CD4-positive, alpha-beta memory T cell (primary cell): Measurements from ENCODE around the gene OGFOD2. TPM values are rescaled to one million over a fixed set of nuclear protein-coding genes. Genes with fewer than 3 reads are reported as not detected.
A peak's percentile ranks its signal among the peaks of the same experiment; 100 is the strongest.

Experiments used
- CTCF ChIA-PET: fragments of 350-600 bp; sonication (Branson Sonifier 250); formaldehyde crosslinking; loops from one replicate; lab custom pipeline; 2021; ENCODE audit warnings: inconsistent platforms; ENCODE audit not compliant: partially characterized antibody; lab: Charles Lee
- POLR2A ChIA-PET: fragments of 350-600 bp; sonication (Branson Sonifier 250); formaldehyde crosslinking; loops from one replicate; lab custom pipeline; 2021; ENCODE audit not compliant: partially characterized antibody; lab: Charles Lee
- DNase-seq, 5 donors: peaks; one replicate each; pipeline versions ENCODE4 v3.0.0 to v3.0.0-alpha.2; 2020 to 2022; ENCODE audit warnings: mixed read lengths in 1 of 5
- H3K27ac ChIP-seq: one replicate; pipeline ENCODE4 v1.7.0; 2013; ENCODE audit warnings: low read depth, low read length
- H3K27me3 ChIP-seq: 2 replicates; pipeline ENCODE4 v1.7.0; 2013; ENCODE audit warnings: mild to moderate bottlenecking, low read length, moderate library complexity; ENCODE audit not compliant: insufficient read depth
- H3K36me3 ChIP-seq: 2 replicates; pipeline ENCODE4 v1.7.0; 2013; ENCODE audit warnings: mild to moderate bottlenecking, low read length, moderate library complexity; ENCODE audit not compliant: insufficient read depth
- H3K4me1 ChIP-seq: 2 replicates; pipeline ENCODE4 v1.7.0; 2013; ENCODE audit warnings: mild to moderate bottlenecking, low read length, moderate library complexity; ENCODE audit not compliant: insufficient read depth
- H3K4me3 ChIP-seq, 2 donors: one replicate each; pipeline ENCODE4 v1.7.0; 2013; ENCODE audit warnings: low read length in 2 of 2, mild to moderate bottlenecking in 1 of 2
- H3K9me3 ChIP-seq, 2 donors: one replicate each; pipeline ENCODE4 v1.7.0; 2013; ENCODE audit warnings: low read length in 2 of 2, control low read depth in 1 of 2; ENCODE audit not compliant: control insufficient read depth in 1 of 2
- H3K27ac Mint-ChIP-seq, 7 donors: one replicate each; pipeline ENCODE4 v1.8.0; 2020 to 2021; ENCODE audit warnings: mixed read lengths in 7 of 7, mild to moderate bottlenecking in 6 of 7, inconsistent platforms in 3 of 7, moderate library complexity in 3 of 7
- H3K27me3 Mint-ChIP-seq, 2 donors: one replicate each; pipeline ENCODE4 v1.8.0; 2020 to 2021; ENCODE audit warnings: mixed read lengths in 2 of 2
- H3K36me3 Mint-ChIP-seq, 2 donors: one replicate each; pipeline ENCODE4 v1.8.0; 2020 to 2021; ENCODE audit warnings: mixed read lengths in 2 of 2, inconsistent platforms in 1 of 2, mild to moderate bottlenecking in 1 of 2
- H3K4me1 Mint-ChIP-seq, 4 donors: one replicate each; pipeline ENCODE4 v1.8.0; 2020 to 2021; ENCODE audit warnings: mixed read lengths in 4 of 4, mild to moderate bottlenecking in 1 of 4
- H3K4me3 Mint-ChIP-seq, 8 donors: one replicate each; pipeline ENCODE4 v1.8.0; 2020 to 2021; ENCODE audit warnings: mixed read lengths in 8 of 8, mild to moderate bottlenecking in 7 of 8, moderate library complexity in 6 of 8, inconsistent platforms in 3 of 8
- H3K9me3 Mint-ChIP-seq, 8 donors: one replicate each; pipeline ENCODE4 v1.8.0; 2020 to 2021; ENCODE audit warnings: mixed read lengths in 8 of 8, mild to moderate bottlenecking in 5 of 8, inconsistent platforms in 3 of 8, moderate library complexity in 1 of 8
- intact Hi-C: fragments of 100-400 bp; cut with micrococcal nuclease; formaldehyde crosslinking; loops from one replicate; pipeline ENCODE4 v1.15.1; 2023
- polyA plus RNA-seq, 2 donors: library from polyadenylated mRNA; unstranded; fragments of 300-500 nt; fragmentation: Illumina TruSeq; gene quantifications; one replicate each; pipeline ENCODE4 v1.2.3, GENCODE V29; 2021
- total RNA-seq, 2 experiments: library from RNA; stranded (reverse); gene quantifications; one replicate each; pipeline ENCODE4 v1.2.3, GENCODE V29; 2021

Gene OGFOD2
- total and polyA plus RNA-seq, 4 experiments from 2014 or later = 13.9 to 46.6 (median 27.1) TPM

DNA sequence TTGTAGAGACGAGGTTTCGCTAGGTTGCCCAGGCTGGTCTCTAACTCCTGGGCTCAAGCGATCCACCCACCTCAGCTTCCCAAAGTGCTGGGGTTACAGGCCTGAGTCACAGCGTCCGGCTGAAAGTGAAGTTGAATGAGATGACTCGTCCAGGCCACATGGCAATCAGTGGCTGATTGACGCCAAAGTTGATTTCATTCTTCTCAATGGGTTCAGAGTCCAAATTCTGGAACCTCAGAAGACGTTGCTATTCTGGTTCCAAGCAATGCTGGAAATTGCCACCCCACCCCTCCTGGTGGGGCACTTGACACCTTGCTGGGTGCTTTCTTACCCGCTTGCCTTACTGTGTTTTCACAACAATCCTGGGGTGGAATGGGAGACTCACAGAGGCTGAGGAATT lies 23.6 kb upstream of the OGFOD2 start:
- H3K27me3 Mint-ChIP-seq = no peaks in the 10 kb centered on the region
- no peaks in the 10 kb centered on the region for H3K36me3 Mint-ChIP-seq
- peaks cover 11% of the 10 kb centered on the region for H3K4me1 ChIP-seq
- no peaks in the 10 kb centered on the region for H3K9me3 Mint-ChIP-seq
- peaks cover 5 to 14% (median 9%) of the 10 kb centered on the region in 4 donors for H3K4me1 Mint-ChIP-seq
- H3K36me3 ChIP-seq = no peaks in the 10 kb centered on the region
- no peak overlapping the region for H3K4me3 ChIP-seq
- ChIA-PET CTCF (interaction anchor here (0.7 to 17.2 kb wide), 6 partner anchors 54 to 294 kb away, joined by 3 to 268 read pairs (median 17); partner anchors contain the start of gene VPS37B), POLR2A (interaction anchor here (0.6 to 0.9 kb wide), 2 partner anchors 63 to 90 kb away, joined by 3 read pairs; no protein-coding TSS in a partner anchor)
- H3K27ac Mint-ChIP-seq = no peak overlapping the region
- H3K4me3 Mint-ChIP-seq = no peak overlapping the region
- no peaks in the 10 kb centered on the region for H3K27me3 ChIP-seq
- H3K9me3 ChIP-seq = no peaks in the 10 kb centered on the region
- no peak overlapping the region for H3K27ac ChIP-seq
- no peak for DNase-seq
- intact Hi-C loops = loop anchor here (5.0 kb wide), 1 partner anchor 54 kb away; the partner anchor contains the start of gene VPS37B

DNA sequence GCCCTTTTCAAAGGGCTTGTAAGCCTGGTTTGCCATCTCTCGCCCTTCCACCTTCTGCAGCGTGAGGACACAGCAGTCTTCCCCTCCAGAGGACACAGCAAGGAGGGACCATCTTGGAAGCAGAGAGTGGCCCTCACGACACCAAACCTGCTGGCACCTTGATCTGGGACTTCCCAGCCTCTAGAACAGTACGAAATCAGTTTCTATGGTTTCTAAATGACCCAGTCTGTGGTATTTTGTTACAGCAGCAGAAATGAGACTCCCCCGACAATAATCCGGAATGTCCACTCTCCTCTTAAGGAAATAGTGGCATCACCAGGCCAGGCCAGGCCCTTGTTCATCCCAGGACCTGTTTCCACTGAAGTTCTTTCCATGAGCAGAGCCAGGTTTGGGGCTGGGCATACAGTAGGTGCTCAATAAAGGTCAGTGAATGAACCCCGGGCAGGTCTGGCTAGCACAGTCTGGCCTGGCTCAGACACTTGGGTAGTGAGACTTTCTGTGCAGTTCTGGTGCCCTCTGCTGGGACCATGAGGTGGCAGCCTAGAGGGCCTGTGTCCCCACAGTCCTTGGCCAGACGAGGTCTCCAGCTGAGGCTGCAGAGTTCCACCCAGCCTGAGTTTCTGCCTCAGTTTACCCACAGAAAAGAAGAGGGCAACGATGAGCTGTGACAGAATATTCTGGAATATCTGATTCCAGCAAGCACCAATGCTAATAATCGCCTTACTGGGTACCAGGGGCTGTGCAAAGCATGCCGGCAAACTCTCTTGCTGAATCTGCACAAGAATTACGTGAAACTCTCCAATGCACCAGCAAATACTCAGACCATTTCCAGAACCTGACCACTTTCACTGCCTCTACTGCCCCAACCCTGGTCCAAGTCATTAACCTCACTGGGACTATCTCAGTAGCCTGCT lies 22.8 kb upstream of the OGFOD2 start:
- H3K9me3 ChIP-seq = no peaks in the 10 kb centered on the region
- Mint-ChIP-seq H3K27me3 (no peaks in the 10 kb centered on the region), H3K4me3 (no peak overlapping the region), H3K27ac (peak overlapping the region in 4 of 7 donors; percentile 7 to 37 (median 16)), H3K9me3 (no peaks in the 10 kb centered on the region), H3K36me3 (peaks cover 0 to 1% of the 10 kb centered on the region in 2 donors), H3K4me1 (peaks cover 1 to 6% (median 3%) of the 10 kb centered on the region in 4 donors)
- no peak overlapping the region for H3K4me3 ChIP-seq
- CTCF ChIA-PET = interaction anchor here (0.7 to 17.2 kb wide), 18 partner anchors 11 to 286 kb away, joined by 3 to 268 read pairs (median 6); partner anchors contain the start of genes ABCB9, OGFOD2 and VPS37B
- no peaks in the 10 kb centered on the region for H3K27me3 ChIP-seq
- intact Hi-C loops = loop anchor here (1.0 to 5.0 kb wide), 4 partner anchors 55 to 286 kb away; partner anchors contain the start of gene VPS37B
- POLR2A ChIA-PET = interaction anchor here (0.6 to 1.0 kb wide), 3 partner anchors 92 to 297 kb away, joined by 3 read pairs; partner anchors contain the start of genes MPHOSPH9 and MTRFR
- DNase-seq = peak; percentile 62 to 69 (median 65)
- H3K27ac ChIP-seq = no peak overlapping the region
- peaks cover 6% of the 10 kb centered on the region for H3K4me1 ChIP-seq
- H3K36me3 ChIP-seq = no peaks in the 10 kb centered on the region

DNA sequence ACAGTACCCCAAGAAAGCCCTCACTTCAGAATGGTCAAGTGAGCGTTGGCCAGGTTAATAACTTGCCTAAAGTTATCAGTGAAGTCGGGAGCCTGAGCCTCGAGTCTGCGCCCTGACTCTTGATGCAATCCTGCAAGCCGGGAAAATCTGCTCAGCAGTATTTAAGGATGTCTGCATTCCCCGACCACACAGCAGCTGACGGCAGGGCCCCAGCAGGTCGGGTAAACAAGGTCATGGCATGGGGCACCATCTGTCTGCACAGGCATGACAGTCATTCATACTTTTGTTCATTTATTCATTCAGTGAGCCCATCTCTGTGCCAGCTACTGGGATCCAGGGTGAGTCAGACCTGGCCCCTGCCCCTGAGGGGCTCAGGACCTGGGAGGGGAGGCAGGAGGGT lies 19.9 kb upstream of the OGFOD2 start:
- H3K27ac ChIP-seq = no peak overlapping the region
- intact Hi-C loops = no loop called here
- ChIA-PET CTCF (interaction anchor here (0.7 to 17.2 kb wide), 8 partner anchors 9 to 283 kb away, joined by 3 to 268 read pairs (median 6); partner anchors contain the start of gene VPS37B), POLR2A (interaction anchor here (1.3 kb wide), 1 partner anchor 20 kb away, joined by 3 read pairs; the partner anchor contains the start of gene OGFOD2)
- peaks cover 0 to 3% of the 10 kb centered on the region in 2 donors for H3K36me3 Mint-ChIP-seq
- no peaks in the 10 kb centered on the region for H3K27me3 ChIP-seq
- H3K4me3 ChIP-seq = no peak overlapping the region
- no peak overlapping the region for H3K4me3 Mint-ChIP-seq
- DNase-seq = no peak
- no peaks in the 10 kb centered on the region for H3K36me3 ChIP-seq
- no peaks in the 10 kb centered on the region for H3K9me3 Mint-ChIP-seq
- peaks cover 0 to 4% (median 2%) of the 10 kb centered on the region in 4 donors for H3K4me1 Mint-ChIP-seq
- no peaks in the 10 kb centered on the region for H3K4me1 ChIP-seq
- H3K9me3 ChIP-seq = no peaks in the 10 kb centered on the region
- H3K27ac Mint-ChIP-seq = no peak overlapping the region
- H3K27me3 Mint-ChIP-seq = no peaks in the 10 kb centered on the region

DNA sequence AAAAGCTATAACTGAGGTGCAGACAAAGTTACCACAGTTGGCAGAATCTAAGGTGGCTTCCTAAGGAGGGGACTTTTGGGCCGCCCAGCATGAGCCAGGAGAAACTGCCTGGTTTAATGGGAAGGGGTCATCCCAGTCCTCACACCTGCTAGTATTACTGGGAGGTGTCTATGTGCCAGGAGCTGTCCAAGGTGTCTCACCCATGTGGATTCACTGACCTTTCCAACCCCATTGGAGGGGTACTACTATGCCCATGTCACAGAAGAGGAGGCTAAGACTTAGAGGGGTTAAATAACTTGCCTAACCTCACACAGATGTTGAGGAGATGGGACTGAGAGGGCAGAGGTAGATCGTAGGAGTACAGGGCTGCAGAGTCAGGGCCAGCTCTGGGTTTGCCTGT lies 19.0 kb upstream of the OGFOD2 start:
- H3K36me3 Mint-ChIP-seq = peaks cover 0 to 3% of the 10 kb centered on the region in 2 donors
- H3K27me3 Mint-ChIP-seq = no peaks in the 10 kb centered on the region
- H3K4me3 Mint-ChIP-seq = no peak overlapping the region
- Histone ChIP-seq H3K9me3 (no peaks in the 10 kb centered on the region), H3K4me3 (no peak overlapping the region), H3K27me3 (no peaks in the 10 kb centered on the region), H3K4me1 (no peaks in the 10 kb centered on the region), H3K27ac (no peak overlapping the region), H3K36me3 (no peaks in the 10 kb centered on the region)
- no peaks in the 10 kb centered on the region for H3K9me3 Mint-ChIP-seq
- ChIA-PET CTCF (interaction anchor here (1.1 to 17.2 kb wide), 6 partner anchors 10 to 162 kb away, joined by 3 to 268 read pairs (median 6); no protein-coding TSS in a partner anchor), POLR2A (interaction anchor here (1.5 kb wide), 2 partner anchors 84 to 120 kb away, joined by 3 to 4 read pairs; no protein-coding TSS in a partner anchor)
- peaks cover 0 to 4% (median 2%) of the 10 kb centered on the region in 4 donors for H3K4me1 Mint-ChIP-seq
- no peak overlapping the region for H3K27ac Mint-ChIP-seq
- DNase-seq = no peak
- intact Hi-C loops = no loop called here

DNA sequence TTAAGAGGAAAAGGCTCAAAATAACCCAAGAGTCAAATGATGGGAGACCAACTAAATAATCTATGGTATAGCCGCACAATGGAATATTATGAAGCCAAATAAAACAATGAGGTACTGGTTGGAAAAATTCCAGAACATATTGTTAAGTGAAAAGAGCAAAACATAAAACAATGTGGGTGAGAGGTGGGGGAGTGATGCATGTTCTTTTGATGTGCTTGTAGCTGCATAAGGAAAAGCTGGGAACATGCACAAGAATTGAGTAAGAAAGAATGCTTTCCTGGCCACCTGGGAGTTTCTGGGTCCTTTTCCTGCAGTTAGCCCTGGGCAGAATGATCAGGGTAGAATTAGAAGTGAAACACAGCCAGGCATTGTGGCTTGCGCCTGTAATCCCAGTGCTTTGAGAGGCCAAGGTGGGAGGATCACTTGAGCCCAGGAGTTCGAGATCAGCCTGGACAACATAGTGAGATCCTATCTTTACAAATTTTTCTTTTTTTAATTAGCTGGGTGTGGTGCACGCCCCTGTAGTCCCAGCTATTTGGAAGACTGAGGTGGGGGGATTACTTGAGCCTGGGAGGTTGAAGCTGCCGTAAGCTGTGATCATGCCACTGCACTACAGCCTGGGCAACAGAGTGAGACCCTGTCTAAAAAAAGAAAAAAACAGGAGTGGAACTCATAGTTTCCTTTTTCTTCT lies 16.7 kb upstream of the OGFOD2 start:
- no peaks in the 10 kb centered on the region for H3K9me3 Mint-ChIP-seq
- no peaks in the 10 kb centered on the region for H3K36me3 ChIP-seq
- H3K4me1 ChIP-seq = no peaks in the 10 kb centered on the region
- H3K4me3 ChIP-seq = no peak overlapping the region
- H3K27me3 Mint-ChIP-seq = no peaks in the 10 kb centered on the region
- H3K27me3 ChIP-seq = no peaks in the 10 kb centered on the region
- POLR2A ChIA-PET = no interaction called here
- intact Hi-C loops = no loop called here
- no peak overlapping the region for H3K27ac ChIP-seq
- peaks cover 0 to 3% of the 10 kb centered on the region in 2 donors for H3K36me3 Mint-ChIP-seq
- no peak overlapping the region for H3K27ac Mint-ChIP-seq
- CTCF ChIA-PET = no interaction called here
- no peaks in the 10 kb centered on the region for H3K9me3 ChIP-seq
- DNase-seq = no peak
- H3K4me1 Mint-ChIP-seq = no peaks in the 10 kb centered on the region
- no peak overlapping the region for H3K4me3 Mint-ChIP-seq

DNA sequence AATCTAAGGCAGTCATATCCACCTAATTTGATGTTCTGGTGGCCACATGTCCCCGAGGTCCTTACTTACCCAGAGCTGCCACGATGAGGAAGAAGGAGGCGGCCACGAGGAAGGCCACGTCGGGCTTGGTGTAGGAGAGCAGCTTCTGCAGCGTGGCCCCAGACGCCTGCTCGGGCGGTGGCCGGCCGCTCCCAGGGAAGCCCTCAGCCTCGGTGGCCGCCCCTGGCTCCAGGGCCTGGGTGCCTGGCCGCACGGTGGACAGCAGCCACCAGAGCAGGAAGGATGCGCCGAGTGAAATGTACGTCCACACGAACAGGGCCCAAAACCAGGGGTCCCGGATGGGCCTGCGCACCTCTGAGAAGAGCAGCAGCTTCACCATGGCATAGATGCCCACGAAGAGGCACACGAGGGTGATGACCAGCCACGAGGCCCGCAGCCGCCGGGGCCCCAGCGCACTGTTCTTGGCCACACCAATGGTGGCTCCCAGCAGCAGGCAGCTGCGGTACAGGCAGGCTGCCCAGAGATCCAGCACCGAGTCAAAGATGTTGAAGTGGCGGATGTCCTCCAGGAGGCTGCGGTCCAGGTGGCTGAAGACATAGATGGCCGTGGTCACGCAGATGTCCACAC lies 15.4 kb upstream of the OGFOD2 start:
- CTCF ChIA-PET = no interaction called here
- intact Hi-C loops = no loop called here
- POLR2A ChIA-PET = no interaction called here

More for the DNA sequence above, 15.4 kb upstream of the OGFOD2 start:
- no peaks in the 10 kb centered on the region for H3K36me3 ChIP-seq
- no peaks in the 10 kb centered on the region for H3K4me1 ChIP-seq
- no peak overlapping the region for H3K4me3 Mint-ChIP-seq
- DNase-seq = no peak
- H3K9me3 Mint-ChIP-seq = no peaks in the 10 kb centered on the region
- H3K27ac Mint-ChIP-seq = no peak overlapping the region
- H3K4me3 ChIP-seq = no peak overlapping the region
- peaks cover 0 to 3% of the 10 kb centered on the region in 2 donors for H3K36me3 Mint-ChIP-seq
- H3K27ac ChIP-seq = no peak overlapping the region
- no peaks in the 10 kb centered on the region for H3K9me3 ChIP-seq
- H3K27me3 Mint-ChIP-seq = no peaks in the 10 kb centered on the region
- no peaks in the 10 kb centered on the region for H3K27me3 ChIP-seq
- peaks cover 0 to 2% (median 1%) of the 10 kb centered on the region in 4 donors for H3K4me1 Mint-ChIP-seq
